KOPT-K1 (cell line): ENCODE data around the gene PRKCA.

Source experiments
- H3K27ac ChIP-seq: fragments of 200-600 bp; sonication (generic); 2 replicates; pipeline ENCODE4 v1.5.1; 2016; ENCODE audit warnings: antibody characterized with exemption, mild to moderate bottlenecking, low read depth, low read length; ENCODE audit not compliant: poor library complexity, severe bottlenecking
- H3K36me3 ChIP-seq: fragments of 200-600 bp; sonication (generic); 2 replicates; pipeline ENCODE4 v1.5.1; 2017; ENCODE audit warnings: antibody characterized with exemption, mild to moderate bottlenecking, low read length, moderate library complexity; ENCODE audit not compliant: insufficient read depth
- H3K9me3 ChIP-seq: fragments of 200-600 bp; sonication (generic); 2 replicates; pipeline ENCODE4 v1.5.1; 2017; ENCODE audit warnings: antibody characterized with exemption, low read length, mild to moderate bottlenecking; ENCODE audit not compliant: insufficient read depth, poor library complexity, severe bottlenecking

Gene PRKCA

GRCh38 chr17:66412857-66413558 is 110.6 kb downstream of the PRKCA start:
- Histone ChIP-seq H3K27ac (peak overlapping the region; percentile 38), H3K9me3 (no peaks in the 10 kb centered on the region), H3K36me3 (no peaks in the 10 kb centered on the region)

- H3K27ac ChIP-seq, result peak overlapping the region; percentile 58
- H3K9me3 ChIP-seq, result no peaks in the 10 kb centered on the region
- H3K36me3 ChIP-seq, result no peaks in the 10 kb centered on the region
Observed at GRCh38 chr17:66413559-66414520, 111.4 kb downstream of the PRKCA start.

DNA sequence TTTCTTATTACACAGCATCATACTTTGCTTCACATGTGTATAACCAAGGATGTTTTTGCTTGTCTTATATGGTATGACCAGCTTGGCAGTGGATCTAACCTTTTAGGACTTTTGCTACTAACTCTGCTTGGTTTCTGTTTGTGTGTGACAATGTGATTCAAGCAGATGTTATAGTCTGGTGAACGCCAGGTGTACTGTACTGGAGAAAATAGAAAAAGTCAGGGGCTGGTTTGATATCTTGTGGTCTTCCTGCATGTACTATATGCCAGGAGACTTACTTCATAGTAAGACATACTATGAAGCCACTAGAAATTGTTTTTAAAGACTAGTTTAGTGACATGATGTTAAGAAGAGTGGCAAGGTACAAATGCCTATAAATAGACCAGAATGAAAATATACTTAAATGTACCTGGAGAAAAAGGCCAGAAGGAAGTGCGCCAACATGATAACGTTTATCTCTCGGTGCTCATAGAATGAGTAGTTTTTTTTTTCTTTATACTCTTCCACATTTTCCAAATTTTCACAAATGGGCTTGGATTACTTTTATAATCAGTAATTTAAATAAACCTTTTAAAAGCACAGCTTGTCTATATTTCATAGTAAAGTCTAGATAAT is 112.3 kb downstream of the PRKCA start:
- Histone ChIP-seq H3K9me3 (no peaks in the 10 kb centered on the region), H3K27ac (peak overlapping the region; percentile 58), H3K36me3 (no peaks in the 10 kb centered on the region)

- peak overlapping the region; percentile 58 for H3K27ac ChIP-seq
- H3K9me3 ChIP-seq, result no peaks in the 10 kb centered on the region
- H3K36me3 ChIP-seq, result no peaks in the 10 kb centered on the region
Observed at GRCh38 chr17:66415366-66416206, 113.2 kb downstream of the PRKCA start.

GRCh38 chr17:66416207-66416940 is 114.0 kb downstream of the PRKCA start:
- Histone ChIP-seq H3K36me3 (no peaks in the 10 kb centered on the region), H3K27ac (peak overlapping the region; percentile 58), H3K9me3 (no peaks in the 10 kb centered on the region)

DNA sequence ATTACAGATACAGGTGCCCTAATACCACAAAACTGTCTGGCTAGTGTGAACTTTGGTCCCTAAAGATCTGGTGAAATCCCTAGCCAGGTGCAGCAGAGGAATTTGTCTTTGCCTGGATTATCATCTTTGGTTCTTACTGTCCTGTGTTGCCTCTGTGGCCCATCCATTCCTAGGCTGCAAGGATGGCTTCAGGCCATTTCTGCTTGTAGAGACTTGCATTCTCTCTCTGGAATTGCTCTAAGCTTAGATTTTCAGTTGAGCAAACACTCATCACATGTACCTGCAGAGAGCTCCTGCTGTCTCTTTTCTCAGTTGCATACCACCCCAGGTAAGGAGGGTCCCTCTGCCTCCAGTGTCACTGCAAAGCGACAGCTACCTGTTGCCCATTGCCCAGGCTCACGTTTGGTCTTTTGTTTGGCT is 114.9 kb downstream of the PRKCA start:
- no peaks in the 10 kb centered on the region for H3K9me3 ChIP-seq
- no peak overlapping the region for H3K27ac ChIP-seq
- H3K36me3 ChIP-seq, result no peaks in the 10 kb centered on the region

DNA sequence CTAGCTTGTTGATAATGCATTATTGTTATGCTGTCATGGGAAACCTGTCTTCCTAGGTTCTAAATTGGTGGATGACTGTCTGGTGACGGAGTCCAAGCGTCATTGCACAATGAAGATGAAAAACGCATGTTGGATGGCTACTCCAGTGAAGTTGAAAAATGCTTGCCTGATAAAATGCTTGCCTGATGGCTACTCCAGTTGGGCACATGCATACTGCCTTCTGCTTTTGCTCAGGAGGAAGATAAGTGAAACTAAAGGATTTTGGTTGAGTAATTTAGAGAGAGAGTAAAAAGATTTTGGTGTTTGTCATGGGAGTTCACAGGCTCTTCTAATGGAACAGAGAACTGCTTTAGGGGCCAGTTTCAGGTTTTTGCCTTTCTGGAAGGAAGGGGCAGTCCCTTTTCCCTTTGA is 118.6 kb downstream of the PRKCA start:
- no peaks in the 10 kb centered on the region for H3K36me3 ChIP-seq
- H3K27ac ChIP-seq, result no peak overlapping the region
- H3K9me3 ChIP-seq, result no peaks in the 10 kb centered on the region

DNA sequence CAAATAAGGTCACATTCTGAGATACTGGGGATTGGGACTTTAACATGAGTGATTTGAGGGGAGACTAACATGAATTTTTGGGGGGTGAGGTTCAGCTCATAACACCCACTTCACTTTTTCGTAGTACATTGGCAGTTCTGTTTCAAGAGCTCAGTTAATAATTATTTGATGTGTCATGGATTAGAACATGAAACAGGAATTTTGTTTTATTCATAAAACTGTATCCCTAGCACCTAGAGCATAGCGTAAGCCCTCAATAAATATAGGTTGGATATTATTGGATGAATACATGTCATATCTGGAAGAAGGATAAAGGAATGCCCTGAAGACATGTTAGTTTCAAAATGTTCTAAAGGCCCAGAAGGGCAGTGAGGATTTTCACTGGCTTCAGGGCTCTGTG is 119.8 kb downstream of the PRKCA start:
- peaks cover 3% of the 10 kb centered on the region for H3K9me3 ChIP-seq
- no peaks in the 10 kb centered on the region for H3K36me3 ChIP-seq
- H3K27ac ChIP-seq, result no peak overlapping the region

GRCh38 chr17:66423056-66423955 is 120.9 kb downstream of the PRKCA start:
- Histone ChIP-seq H3K9me3 (peaks cover 3% of the 10 kb centered on the region), H3K36me3 (no peaks in the 10 kb centered on the region), H3K27ac (peak overlapping the region; percentile 2)

DNA sequence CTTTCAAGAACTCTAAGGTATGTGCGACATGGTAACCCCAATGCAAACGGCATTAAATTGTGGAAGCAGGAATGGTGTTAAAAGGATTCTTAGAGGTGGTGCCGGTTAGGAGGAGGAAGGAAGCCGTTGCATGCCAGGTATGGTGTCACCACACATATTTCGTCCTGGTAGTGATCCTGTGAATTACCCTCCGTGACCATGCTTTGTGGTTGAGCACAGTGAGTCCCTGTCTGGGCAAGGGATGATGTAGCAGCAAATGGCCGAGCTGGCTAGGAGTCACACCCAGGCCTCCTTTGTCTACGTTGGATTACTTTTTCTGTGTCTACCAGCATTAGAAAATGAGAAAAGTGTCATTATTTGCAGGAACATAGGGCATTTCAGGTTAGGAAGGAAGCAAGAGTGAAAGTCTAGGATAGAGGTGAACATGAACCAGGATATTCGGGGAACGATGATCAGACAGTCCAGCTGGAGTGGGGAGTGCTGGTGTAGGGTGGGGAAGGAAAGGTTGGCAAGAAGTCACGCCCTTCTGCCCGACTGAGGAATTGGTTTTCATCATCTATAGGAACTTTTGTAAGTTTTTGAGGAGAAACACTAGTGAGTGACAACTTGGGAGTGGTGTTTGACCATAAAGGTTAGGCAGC is 123.5 kb downstream of the PRKCA start:
- H3K27ac ChIP-seq, result peak overlapping the region; percentile 55
- no peaks in the 10 kb centered on the region for H3K36me3 ChIP-seq
- peaks cover 3% of the 10 kb centered on the region for H3K9me3 ChIP-seq

- H3K9me3 ChIP-seq, result peaks cover 3% of the 10 kb centered on the region
- peak overlapping the region; percentile 55 for H3K27ac ChIP-seq
- no peaks in the 10 kb centered on the region for H3K36me3 ChIP-seq
Observed at GRCh38 chr17:66426397-66427033, 124.1 kb downstream of the PRKCA start.

DNA sequence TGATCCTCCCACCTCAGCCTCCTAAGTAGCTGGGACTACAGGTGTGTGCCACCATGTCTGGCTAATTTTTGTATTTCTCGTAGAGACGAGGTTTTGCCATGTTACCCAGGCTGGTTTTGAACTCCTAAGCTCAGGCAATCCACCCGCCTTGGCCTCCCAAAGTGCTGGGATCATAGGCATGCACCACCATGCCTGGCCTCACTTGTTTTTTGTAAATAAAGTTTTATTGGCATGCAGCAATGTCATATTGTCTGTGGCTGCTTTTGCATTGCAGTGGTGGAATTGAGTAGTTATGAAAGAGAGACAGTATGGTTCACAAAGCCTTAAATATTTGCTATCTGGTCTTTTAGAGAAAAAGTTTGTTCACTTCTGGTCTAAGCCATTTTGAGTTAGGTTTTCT is 124.7 kb downstream of the PRKCA start:
- H3K27ac ChIP-seq, result peak overlapping the region; percentile 16
- H3K36me3 ChIP-seq, result no peaks in the 10 kb centered on the region
- peaks cover 3% of the 10 kb centered on the region for H3K9me3 ChIP-seq
